PC-9 (cell line): ENCODE data around the gene SUGP2. TPM values are rescaled to one million over a fixed set of nuclear protein-coding genes. Genes with fewer than 3 reads are reported as not detected.
A peak's percentile ranks its signal among the peaks of the same experiment; 100 is the strongest.

ENCODE experiments used
- BruUV-seq: library from RNA; stranded (reverse); fragments of 400-500 nt; replicated peaks from 2 replicates; lab custom pipeline; 2021; lab: Mats Ljungman, UMichigan
- CTCF ChIA-PET: fragments of 300-600 bp; sonication (Branson Sonifier 250); formaldehyde crosslinking; loops from one replicate; lab custom pipeline; 2022; ENCODE audit warnings: antibody characterized with exemption; lab: Charles Lee
- POLR2A ChIA-PET: fragments of 300-600 bp; sonication (Branson Sonifier 250); formaldehyde crosslinking; loops from one replicate; lab custom pipeline; 2022; ENCODE audit warnings: antibody characterized with exemption; ENCODE audit not compliant: unreplicated experiment; lab: Charles Lee
- DNase-seq, 2 experiments: peaks; one replicate each; pipeline versions ENCODE4 v3.0.0 to v3.0.0-alpha.2; 2015 to 2022; ENCODE audit warnings: mixed read lengths in 1 of 2
- H2AFZ ChIP-seq: fragments of 200-600 bp; sonication (generic); 2 replicates; pipeline ENCODE4 v1.8.1; 2017; ENCODE audit warnings: antibody characterized with exemption
- H3F3A ChIP-seq: fragments of 200-600 bp; sonication (generic); 2 replicates; pipeline ENCODE4 v1.8.1; 2017; ENCODE audit warnings: antibody characterized with exemption, mild to moderate bottlenecking, low read depth; ENCODE audit not compliant: insufficient read depth
- H3K27ac ChIP-seq: fragments of 200-600 bp; sonication (generic); 2 replicates; pipeline ENCODE4 v1.6.1; 2016; ENCODE audit warnings: mixed run types
- H3K27me3 ChIP-seq: fragments of 200-600 bp; sonication (generic); 2 replicates; pipeline ENCODE4 v1.6.1; 2016; ENCODE audit warnings: low read depth, mixed run types; ENCODE audit not compliant: insufficient read depth
- H3K36me3 ChIP-seq: fragments of 200-600 bp; sonication (generic); 2 replicates; pipeline ENCODE4 v1.6.1; 2016; ENCODE audit warnings: low read depth, mixed run types
- H3K4me1 ChIP-seq: fragments of 200-600 bp; sonication (generic); replicated peaks from 2 replicates; pipeline ENCODE4 v1.6.1; 2016; ENCODE audit warnings: mixed run types; ENCODE audit not compliant: insufficient read depth
- H3K4me2 ChIP-seq: fragments of 200-600 bp; sonication (generic); 2 replicates; pipeline ENCODE4 v1.6.1; 2017; ENCODE audit warnings: mixed run types
- H3K4me3 ChIP-seq: fragments of 200-600 bp; sonication (generic); 2 replicates; pipeline ENCODE4 v1.6.1; 2016; ENCODE audit warnings: mixed run types
- H3K79me2 ChIP-seq: fragments of 200-600 bp; sonication (generic); 2 replicates; pipeline ENCODE4 v1.6.1; 2017; ENCODE audit warnings: low read depth, mixed run types
- H3K9me2 ChIP-seq: fragments of 200-600 bp; sonication (generic); 2 replicates; pipeline ENCODE4 v1.8.1; 2017; ENCODE audit warnings: mild to moderate bottlenecking; ENCODE audit not compliant: insufficient read depth
- H3K9me3 ChIP-seq: fragments of 200-600 bp; sonication (generic); 2 replicates; pipeline ENCODE4 v1.8.1; 2016; ENCODE audit warnings: low read depth; ENCODE audit not compliant: insufficient read depth
- H4K20me1 ChIP-seq: fragments of 200-600 bp; sonication (generic); 2 replicates; pipeline ENCODE4 v1.8.1; 2017; ENCODE audit not compliant: insufficient read depth
- CTCF ChIP-seq: fragments of 200-600 bp; sonication (generic); conservative IDR thresholded peaks from 2 replicates; pipeline ENCODE4 v1.6.1; 2017; ENCODE audit warnings: mixed run types, antibody characterized with exemption, mild to moderate bottlenecking, moderate library complexity
- EZH2 ChIP-seq: fragments of 200-600 bp; sonication (generic); IDR thresholded peaks from 2 replicates; pipeline ENCODE4 v1.8.0; 2017; ENCODE audit warnings: antibody characterized with exemption, low read depth
- intact Hi-C: fragments of 100-400 bp; cut with micrococcal nuclease; formaldehyde crosslinking; loops from one replicate; pipeline ENCODE4 v1.10.0; 2022; ENCODE audit not compliant: unreplicated experiment
- total RNA-seq: library from RNA; stranded (reverse); gene quantifications from 2 replicates; pipeline ENCODE4 v1.2.3, GENCODE V29; 2021

SUGP2 gene
- total RNA-seq, 1 experiment from 2014 or later, result 73.1 TPM

GRCh38 chr19:19064811-19065745 is 31.8 kb upstream of the SUGP2 start:
- Histone ChIP-seq H3K79me2 (no peaks in the 10 kb centered on the region), H3F3A (peaks cover 29% of the 10 kb centered on the region), H3K27ac (no peak overlapping the region), H4K20me1 (no peaks in the 10 kb centered on the region), H3K27me3 (no peaks in the 10 kb centered on the region), H3K4me1 (peaks cover 34% of the 10 kb centered on the region), H3K4me2 (peak overlapping the region; percentile 82), H3K9me3 (no peaks in the 10 kb centered on the region), H3K36me3 (no peaks in the 10 kb centered on the region), H3K9me2 (no peaks in the 10 kb centered on the region), H2AFZ (no peak overlapping the region), H3K4me3 (peak overlapping the region; percentile 56)
- POLR2A ChIA-PET, result interaction anchor here (0.7 kb wide), 1 partner anchor 45 kb away, joined by 17 read pairs; no protein-coding TSS in a partner anchor
- intact Hi-C loops, result no loop called here
- TF ChIP-seq EZH2, result no peak
- no peak for TF ChIP-seq CTCF
- CTCF ChIA-PET, result no interaction called here
- no peak for DNase-seq
- TSS peak; percentile 19 for BruUV-seq

- Histone ChIP-seq H3K9me3 (no peaks in the 10 kb centered on the region), H4K20me1 (no peaks in the 10 kb centered on the region), H3F3A (peaks cover 29% of the 10 kb centered on the region), H3K4me2 (peak overlapping the region; percentile 82), H3K9me2 (no peaks in the 10 kb centered on the region), H3K79me2 (no peaks in the 10 kb centered on the region), H3K36me3 (no peaks in the 10 kb centered on the region), H3K27ac (no peak overlapping the region), H3K27me3 (no peaks in the 10 kb centered on the region), H3K4me1 (peaks cover 34% of the 10 kb centered on the region), H2AFZ (peak overlapping the region; percentile 75), H3K4me3 (peak overlapping the region; percentile 56)
- DNase-seq, result no peak
- no TSS peak for BruUV-seq
- POLR2A ChIA-PET, result interaction anchor here (0.7 kb wide), 1 partner anchor 44 kb away, joined by 17 read pairs; no protein-coding TSS in a partner anchor
- intact Hi-C loops, result no loop called here
- CTCF ChIA-PET, result no interaction called here
- 0 out of 2 replicates have a peak, but pooled peaks have one; percentile 17 for TF ChIP-seq CTCF
- TF ChIP-seq EZH2, result no peak
Observed at GRCh38 chr19:19064098-19064722, 30.9 kb upstream of the SUGP2 start.
